Muscle of leg (tissue), 9 donors: ENCODE results near the gene ZNF513. TPM values are rescaled to one million over a fixed set of nuclear protein-coding genes. Genes with fewer than 3 reads are reported as not detected.

Source experiments
- polyA plus RNA-seq, 8 donors: library from polyadenylated mRNA; unstranded; fragments of 120-200 nt; gene quantifications; one replicate each; pipeline versions ENCODE4 v1.2.1 to v1.2.3, GENCODE V29; 2013; ENCODE audit warnings: inconsistent platforms in 1 of 8, low replicate concordance in 1 of 8; ENCODE audit not compliant: insufficient read length in 8 of 8, insufficient read depth in 1 of 8
- total RNA-seq: library from RNA; stranded (reverse); fragments of 120-200 nt; gene quantifications from one replicate; pipeline ENCODE4 v1.2.4, GENCODE V29; 2013

ZNF513 gene
- total and polyA plus RNA-seq, 9 donors: 7.3 to 19.0 (median 14.0) TPM

Other genes starting within 250 kb of the ZNF513 start
- gene PREB, start 246.1 kb downstream of the ZNF513 start, total RNA-seq: 26.9 TPM
- gene PREB, start 246.1 kb downstream of the ZNF513 start, polyA plus RNA-seq: 10 to 100 TPM; 30.6 to 38.9 (median 36.2) TPM
- gene PRR30, start 241.3 kb downstream of the ZNF513 start, total RNA-seq: not detected
- gene PRR30, start 241.3 kb downstream of the ZNF513 start, polyA plus RNA-seq: not detected
- gene TCF23, start 231.7 kb downstream of the ZNF513 start, total RNA-seq: 0.35 TPM
- gene TCF23, start 231.7 kb downstream of the ZNF513 start, polyA plus RNA-seq: under 1 TPM; 0.09 to 0.39 (median 0.29) TPM
- gene ATRAID, start 168.7 kb downstream of the ZNF513 start, total RNA-seq: 121 TPM
- gene ATRAID, start 168.7 kb downstream of the ZNF513 start, polyA plus RNA-seq: 100 to 1,000 TPM in 1 of 8 donors, 10 to 100 TPM in 7; 84.5 to 114 (median 93.0) TPM
- gene SLC5A6, start 168.5 kb downstream of the ZNF513 start, total RNA-seq: 11.4 TPM
- 10 to 100 TPM; 16.8 to 25.5 (median 19.8) TPM for gene SLC5A6, start 168.5 kb downstream of the ZNF513 start, polyA plus RNA-seq
- gene CAD, start 163.4 kb downstream of the ZNF513 start, total RNA-seq: 16.9 TPM
- 10 to 100 TPM; 25.9 to 40.7 (median 33.1) TPM for gene CAD, start 163.4 kb downstream of the ZNF513 start, polyA plus RNA-seq
- 0.18 TPM for gene SLC30A3, start 117.7 kb downstream of the ZNF513 start, total RNA-seq
- gene SLC30A3, start 117.7 kb downstream of the ZNF513 start, polyA plus RNA-seq: under 1 TPM; 0.22 to 0.99 (median 0.69) TPM
- gene DNAJC5G, start 105.3 kb downstream of the ZNF513 start, total RNA-seq: not detected
- gene DNAJC5G, start 105.3 kb downstream of the ZNF513 start, polyA plus RNA-seq: under 1 TPM in 3 of 8 donors, not detected in 5; 0.19 to 0.23 (median 0.19) TPM
- 56.0 TPM for gene TRIM54, start 98.3 kb downstream of the ZNF513 start, total RNA-seq
- 100 to 1,000 TPM in 2 of 8 donors, 10 to 100 TPM in 6; 45.5 to 106 (median 78.4) TPM for gene TRIM54, start 98.3 kb downstream of the ZNF513 start, polyA plus RNA-seq
- 1.1 TPM for gene UCN, start 72.3 kb downstream of the ZNF513 start, total RNA-seq
- 1 to 10 TPM in 6 of 8 donors, under 1 TPM in 2; 0.76 to 2.4 (median 1.4) TPM for gene UCN, start 72.3 kb downstream of the ZNF513 start, polyA plus RNA-seq
- 45.7 TPM for gene MPV17, start 57.6 kb downstream of the ZNF513 start, total RNA-seq
- gene MPV17, start 57.6 kb downstream of the ZNF513 start, polyA plus RNA-seq: 10 to 100 TPM; 39.0 to 58.3 (median 46.7) TPM
- gene GTF3C2, start 24.0 kb downstream of the ZNF513 start, total RNA-seq: 22.3 TPM
- 10 to 100 TPM; 28.7 to 38.7 (median 31.6) TPM for gene GTF3C2, start 24.0 kb downstream of the ZNF513 start, polyA plus RNA-seq
- 22.5 TPM for gene EIF2B4, start 10.4 kb downstream of the ZNF513 start, total RNA-seq
- gene EIF2B4, start 10.4 kb downstream of the ZNF513 start, polyA plus RNA-seq: 10 to 100 TPM; 28.4 to 37.7 (median 32.9) TPM
- gene SNX17, start 10.1 kb downstream of the ZNF513 start, total RNA-seq: 71.2 TPM
- gene SNX17, start 10.1 kb downstream of the ZNF513 start, polyA plus RNA-seq: 10 to 100 TPM; 71.6 to 87.1 (median 80.7) TPM
- gene PPM1G, start 28.9 kb upstream of the ZNF513 start, total RNA-seq: 39.0 TPM
- gene PPM1G, start 28.9 kb upstream of the ZNF513 start, polyA plus RNA-seq: 10 to 100 TPM; 54.9 to 70.1 (median 60.7) TPM
- 65.9 TPM for gene NRBP1, start 47.9 kb upstream of the ZNF513 start, total RNA-seq
- 100 to 1,000 TPM; 109 to 135 (median 116) TPM for gene NRBP1, start 47.9 kb upstream of the ZNF513 start, polyA plus RNA-seq
- 0.53 TPM for gene KRTCAP3, start 61.6 kb upstream of the ZNF513 start, total RNA-seq
- gene KRTCAP3, start 61.6 kb upstream of the ZNF513 start, polyA plus RNA-seq: 1 to 10 TPM in 7 of 8 donors, under 1 TPM in 1; 1.00 to 4.3 (median 2.4) TPM
- gene IFT172, start 109.0 kb upstream of the ZNF513 start, total RNA-seq: 17.8 TPM
- 10 to 100 TPM; 14.4 to 29.3 (median 21.1) TPM for gene IFT172, start 109.0 kb upstream of the ZNF513 start, polyA plus RNA-seq
- 11.0 TPM for gene FNDC4, start 114.5 kb upstream of the ZNF513 start, total RNA-seq
- 10 to 100 TPM in 3 of 8 donors, 1 to 10 TPM in 5; 8.0 to 13.4 (median 9.5) TPM for gene FNDC4, start 114.5 kb upstream of the ZNF513 start, polyA plus RNA-seq
- gene GCKR, start 116.1 kb upstream of the ZNF513 start, total RNA-seq: not detected
- under 1 TPM in 7 of 8 donors, not detected in 1; 0.06 to 0.31 (median 0.15) TPM for gene GCKR, start 116.1 kb upstream of the ZNF513 start, polyA plus RNA-seq
- 44.6 TPM for gene ZNF512, start 202.3 kb upstream of the ZNF513 start, total RNA-seq
- gene ZNF512, start 202.3 kb upstream of the ZNF513 start, polyA plus RNA-seq: 10 to 100 TPM; 37.1 to 46.4 (median 40.6) TPM
- gene CCDC121, start 248.3 kb upstream of the ZNF513 start, total RNA-seq: 6.1 TPM
- 1 to 10 TPM; 5.5 to 7.0 (median 6.7) TPM for gene CCDC121, start 248.3 kb upstream of the ZNF513 start, polyA plus RNA-seq
- 26.3 TPM for gene GPN1, start 248.3 kb upstream of the ZNF513 start, total RNA-seq
- gene GPN1, start 248.3 kb upstream of the ZNF513 start, polyA plus RNA-seq: 10 to 100 TPM; 29.3 to 37.2 (median 33.2) TPM